Lung (tissue), 12 donors: ENCODE results near the gene COL4A6. TPM values are rescaled to one million over a fixed set of nuclear protein-coding genes. Genes with fewer than 3 reads are reported as not detected.

Experiments
- ATAC-seq: fragments of 200-7000 bp; cut with Tn5 transposase; one replicate; pipeline ENCODE4 v1.9.1; 2020; ENCODE audit warnings: moderate number of reproducible peaks; ENCODE audit not compliant: insufficient read depth, low FRiP score
- DNase-seq, 3 donors: peaks; one replicate each; pipeline ENCODE4 v3.0.0-alpha.2; 2013 to 2017
- H3K27ac ChIP-seq, 2 donors: one replicate each; pipeline ENCODE4 v1.5.1; 2013; ENCODE audit warnings: mild to moderate bottlenecking in 2 of 2, moderate library complexity in 2 of 2, control low read depth in 1 of 2, inconsistent platforms in 1 of 2, low read depth in 1 of 2, low read length in 1 of 2
- H3K27me3 ChIP-seq, 3 donors: one replicate each; pipeline ENCODE4 v1.5.1; 2013; ENCODE audit warnings: low read length in 2 of 3; ENCODE audit not compliant: control insufficient read depth in 3 of 3, insufficient read depth in 3 of 3
- H3K36me3 ChIP-seq, 4 donors: one replicate each; pipeline ENCODE4 v1.5.1; 2013; ENCODE audit warnings: low read length in 4 of 4, mild to moderate bottlenecking in 1 of 4, moderate library complexity in 1 of 4; ENCODE audit not compliant: control insufficient read depth in 4 of 4, insufficient read depth in 4 of 4
- H3K4me1 ChIP-seq, 5 donors: one replicate each; pipeline ENCODE4 v1.5.1; 2013; ENCODE audit warnings: low read length in 5 of 5, mild to moderate bottlenecking in 2 of 5, moderate library complexity in 1 of 5; ENCODE audit not compliant: control insufficient read depth in 5 of 5, insufficient read depth in 5 of 5
- H3K4me3 ChIP-seq: one replicate; pipeline ENCODE4 v1.5.1; 2013; ENCODE audit warnings: mild to moderate bottlenecking, control low read depth, moderate library complexity
- H3K9ac ChIP-seq, 2 donors: one replicate each; pipeline ENCODE4 v1.5.1; 2013; ENCODE audit warnings: low read length in 2 of 2, control low read depth in 1 of 2; ENCODE audit not compliant: insufficient read depth in 1 of 2
- H3K9me3 ChIP-seq, 4 donors: one replicate each; pipeline ENCODE4 v1.5.1; 2013; ENCODE audit warnings: low read length in 3 of 4, mild to moderate bottlenecking in 1 of 4, moderate library complexity in 1 of 4; ENCODE audit not compliant: control insufficient read depth in 4 of 4, insufficient read depth in 3 of 4
- WGBS, 2 donors: extraction: QIAGEN DNeasy Blood & Tissue Kit; methylation state at CpG; one replicate each; pipeline ENCODE4 v1.1.7; 2013; 5-methylcytosine and 5-hydroxymethylcytosine counted together
- polyA plus RNA-seq, 2 donors: library from polyadenylated mRNA; stranded (reverse); fragments of 200-250 nt; gene quantifications; one replicate each; pipeline ENCODE4 v1.2.1, GENCODE V29; 2013
- total RNA-seq, 2 donors: library from RNA; depleted of rRNA in 1 of 2; stranded (reverse); fragments of >200 nt in 1 of 2; gene quantifications; one replicate each; pipeline ENCODE4 v1.2.1, GENCODE V29; 2014 to 2021
- TF ChIP-seq, protein P1 (sequence below): IDR thresholded peaks from 2 replicates; pipeline ENCODE4 v1.5.1; 2012; ENCODE audit warnings: mild to moderate bottlenecking; ENCODE audit errors: control extremely low read depth, extremely low read depth
- donor health status: control.
- donor health status: control.
- donor health status: Bipolar disorder and iron deficiency.
- donor health status: healthy.
- donor health status: DM: yes; HTN: yes; CAD: no.

Gene COL4A6
- total and polyA plus RNA-seq, 4 donors, result 0.57 to 16.7 (median 1.6) TPM

- no peak overlapping the region for H3K9ac ChIP-seq
- peaks cover 0 to 6% (median 3%) of the 10 kb centered on the region in 4 donors for H3K9me3 ChIP-seq
- H3K4me1 ChIP-seq, result no peaks in the 10 kb centered on the region
- no peak overlapping the region for H3K27ac ChIP-seq
- H3K27me3 ChIP-seq, result peaks cover 0 to 3% (median 2%) of the 10 kb centered on the region in 3 donors
- H3K4me3 ChIP-seq, result no peak overlapping the region
- TF ChIP-seq, protein P1, sequence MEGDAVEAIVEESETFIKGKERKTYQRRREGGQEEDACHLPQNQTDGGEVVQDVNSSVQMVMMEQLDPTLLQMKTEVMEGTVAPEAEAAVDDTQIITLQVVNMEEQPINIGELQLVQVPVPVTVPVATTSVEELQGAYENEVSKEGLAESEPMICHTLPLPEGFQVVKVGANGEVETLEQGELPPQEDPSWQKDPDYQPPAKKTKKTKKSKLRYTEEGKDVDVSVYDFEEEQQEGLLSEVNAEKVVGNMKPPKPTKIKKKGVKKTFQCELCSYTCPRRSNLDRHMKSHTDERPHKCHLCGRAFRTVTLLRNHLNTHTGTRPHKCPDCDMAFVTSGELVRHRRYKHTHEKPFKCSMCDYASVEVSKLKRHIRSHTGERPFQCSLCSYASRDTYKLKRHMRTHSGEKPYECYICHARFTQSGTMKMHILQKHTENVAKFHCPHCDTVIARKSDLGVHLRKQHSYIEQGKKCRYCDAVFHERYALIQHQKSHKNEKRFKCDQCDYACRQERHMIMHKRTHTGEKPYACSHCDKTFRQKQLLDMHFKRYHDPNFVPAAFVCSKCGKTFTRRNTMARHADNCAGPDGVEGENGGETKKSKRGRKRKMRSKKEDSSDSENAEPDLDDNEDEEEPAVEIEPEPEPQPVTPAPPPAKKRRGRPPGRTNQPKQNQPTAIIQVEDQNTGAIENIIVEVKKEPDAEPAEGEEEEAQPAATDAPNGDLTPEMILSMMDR, result no peak
- no peaks in the 10 kb centered on the region for H3K36me3 ChIP-seq
- ATAC-seq (no peak), DNase-seq (no peak)
Observed at GRCh38 chrX:108473979-108474378, 35.8 kb upstream of the COL4A6 start.

GRCh38 chrX:108468486-108468885 is 30.3 kb upstream of the COL4A6 start:
- Histone ChIP-seq H3K27me3 (peaks cover 0 to 24% (median 0%) of the 10 kb centered on the region in 3 donors), H3K9me3 (peaks cover 0 to 3% (median 0%) of the 10 kb centered on the region in 4 donors), H3K36me3 (no peaks in the 10 kb centered on the region), H3K9ac (no peak overlapping the region), H3K4me3 (no peak overlapping the region), H3K27ac (no peak overlapping the region), H3K4me1 (no peaks in the 10 kb centered on the region)
- TF ChIP-seq, protein P1, result no peak
- DNase-seq (no peak), ATAC-seq (no peak)
- WGBS, 2 donors, result 67 to 75% methylated on average over 1 of the region's 1 CpG

GRCh38 chrX:108464604-108465003 is 26.4 kb upstream of the COL4A6 start:
- Histone ChIP-seq H3K4me1 (no peaks in the 10 kb centered on the region), H3K27me3 (peaks cover 0 to 36% (median 0%) of the 10 kb centered on the region in 3 donors), H3K9ac (no peak overlapping the region), H3K27ac (no peak overlapping the region), H3K9me3 (no peaks in the 10 kb centered on the region), H3K4me3 (no peak overlapping the region), H3K36me3 (no peaks in the 10 kb centered on the region)
- no peak for DNase-seq
- WGBS, 2 donors, result 58 to 82% methylated on average over 3 of the region's 3 CpGs
- TF ChIP-seq, protein P1, result no peak
- ATAC-seq, result no peak

- Histone ChIP-seq H3K27ac (no peak overlapping the region), H3K4me1 (no peaks in the 10 kb centered on the region), H3K9me3 (no peaks in the 10 kb centered on the region), H3K9ac (no peak overlapping the region), H3K4me3 (no peak overlapping the region), H3K27me3 (peaks cover 0 to 13% (median 4%) of the 10 kb centered on the region in 3 donors), H3K36me3 (no peaks in the 10 kb centered on the region)
- WGBS, 2 donors, result 47 to 72% methylated on average over 4 of the region's 4 CpGs
- ATAC-seq (no peak), DNase-seq (peak in 1 of 3 donors; percentile 5)
- TF ChIP-seq, protein P1, result no peak
Observed at GRCh38 chrX:108456971-108457477, 18.8 kb upstream of the COL4A6 start.
